Activated CD8-positive, alpha-beta memory T cell treated with anti-CD3 and anti-CD28 coated beads, Interleukin-2, amount 50 U/mL, for 48 hours (primary cell): Measurements from ENCODE around the gene RGS1.

Experiments used
- DNase-seq: peaks from one replicate; pipeline ENCODE4 v3.0.0-alpha.2; 2020

RGS1 gene

DNA sequence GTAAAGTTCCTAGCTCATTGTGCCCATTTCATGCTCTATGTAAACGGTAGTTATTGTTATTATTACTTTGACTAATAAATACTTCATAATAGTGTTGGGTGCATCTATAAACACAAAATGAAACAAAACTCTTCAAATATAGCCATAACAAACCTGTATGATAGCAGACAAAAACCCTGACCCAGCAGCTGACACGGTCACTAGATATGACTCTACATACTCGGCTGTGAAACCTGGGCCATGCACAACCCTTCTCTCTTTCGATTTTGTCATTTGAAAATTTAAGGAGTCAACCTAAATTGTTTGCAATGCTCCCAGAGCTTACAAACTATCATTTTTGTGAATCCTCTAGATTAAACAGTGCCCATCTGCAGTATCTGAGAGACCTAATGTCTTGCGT lies 52.3 kb downstream of the RGS1 start:
- no peak for DNase-seq

DNA sequence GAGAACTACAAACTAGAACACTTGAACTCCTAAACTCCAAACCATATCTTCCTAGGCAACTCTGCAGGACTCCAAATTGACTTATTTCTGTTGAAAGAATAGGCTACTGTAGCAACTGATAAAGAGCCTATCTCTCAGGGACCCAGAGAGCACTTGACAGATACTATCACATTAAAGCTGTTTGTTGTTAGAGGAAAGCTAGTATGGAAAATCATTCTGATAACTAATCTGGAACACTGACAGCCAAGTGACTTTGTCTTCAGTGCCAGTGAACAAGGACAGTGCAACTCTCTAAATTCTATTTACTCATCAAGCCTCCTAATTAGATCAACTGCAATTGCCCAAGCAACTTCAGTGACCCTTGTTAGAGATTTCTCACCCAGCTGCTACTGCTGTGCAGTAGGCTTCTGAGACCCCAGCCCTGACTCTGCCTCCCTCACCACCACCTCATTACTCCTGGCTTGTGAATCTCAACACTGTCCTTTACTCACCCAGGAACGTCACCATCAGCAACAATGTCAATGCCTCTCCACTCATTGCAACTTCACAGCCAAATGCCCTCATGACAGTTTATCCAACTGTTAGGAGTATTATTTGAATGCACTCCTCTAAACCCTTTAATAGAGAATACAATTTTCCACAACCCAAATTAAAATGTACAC lies 53.0 kb downstream of the RGS1 start:
- no peak for DNase-seq

DNA sequence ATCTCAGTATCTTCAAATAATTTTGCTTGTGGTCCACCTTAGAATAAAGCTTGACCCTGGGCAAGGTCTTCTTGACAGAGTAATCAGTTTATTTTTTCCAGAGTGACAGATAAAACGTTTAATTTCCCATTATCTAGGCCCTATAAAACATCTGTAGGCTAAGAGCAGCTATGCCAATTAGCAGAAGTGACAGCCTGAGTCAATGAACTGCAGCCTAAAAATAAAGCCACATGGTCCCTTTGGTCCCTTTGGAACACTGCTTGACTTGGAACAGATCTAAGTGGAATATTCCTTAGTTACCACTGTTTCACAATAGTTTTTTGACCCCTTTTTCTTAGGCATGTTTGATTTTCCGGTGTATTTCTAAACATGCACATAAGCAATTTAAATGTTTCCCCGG lies 54.0 kb downstream of the RGS1 start:
- DNase-seq, result no peak
